ENCODE results near the gene ERVW-1. TPM values are rescaled to one million over a fixed set of nuclear protein-coding genes. Genes with fewer than 3 reads are reported as not detected.

The ERVW-1 gene
- total and polyA plus RNA-seq, 2 of the 13 experiments (the other 11 are each of a cell fraction or from before 2014, with no cell fraction given): not detected

DNA sequence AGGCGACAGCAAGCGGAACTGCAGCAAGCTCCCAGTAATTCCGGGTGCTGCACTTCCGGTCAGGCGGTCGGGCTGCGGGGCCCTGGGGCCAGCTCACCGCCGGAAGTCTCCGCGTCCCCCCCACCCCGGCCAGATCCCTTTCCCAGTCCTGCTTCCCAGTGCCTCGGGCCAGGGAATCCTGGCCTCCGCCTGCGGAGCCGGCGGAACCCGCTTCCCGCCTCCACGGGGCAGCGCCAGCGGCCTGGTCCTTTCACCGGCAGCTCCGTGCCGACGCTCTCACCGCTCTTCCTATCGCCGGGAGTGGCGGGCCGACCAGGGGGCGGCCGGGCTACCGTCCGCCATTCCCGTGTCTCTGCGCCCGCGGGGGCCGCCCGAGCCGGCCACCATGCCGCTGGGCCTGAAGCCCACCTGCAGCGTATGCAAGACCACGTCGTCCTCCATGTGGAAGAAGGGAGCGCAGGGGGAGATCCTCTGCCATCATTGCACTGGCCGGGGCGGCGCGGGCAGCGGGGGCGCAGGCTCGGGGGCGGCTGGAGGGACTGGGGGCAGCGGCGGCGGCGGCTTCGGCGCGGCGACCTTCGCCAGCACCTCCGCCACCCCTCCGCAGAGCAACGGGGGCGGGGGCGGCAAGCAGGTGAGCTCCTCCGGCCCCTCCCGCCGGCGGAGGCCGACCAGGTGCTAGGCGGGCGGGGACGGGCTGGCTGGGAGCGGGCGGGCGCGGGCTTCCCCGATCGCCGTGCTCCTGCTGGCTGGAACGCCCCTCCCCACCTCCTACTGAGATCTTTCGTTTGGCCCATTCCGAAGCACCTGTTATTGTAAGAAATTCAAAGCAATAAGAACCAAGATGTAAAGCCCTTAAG is 30.2 kb downstream of the ERVW-1 start, which contains the start of gene GATAD1 (continued):
- TF ChIP-seq, protein P1, sequence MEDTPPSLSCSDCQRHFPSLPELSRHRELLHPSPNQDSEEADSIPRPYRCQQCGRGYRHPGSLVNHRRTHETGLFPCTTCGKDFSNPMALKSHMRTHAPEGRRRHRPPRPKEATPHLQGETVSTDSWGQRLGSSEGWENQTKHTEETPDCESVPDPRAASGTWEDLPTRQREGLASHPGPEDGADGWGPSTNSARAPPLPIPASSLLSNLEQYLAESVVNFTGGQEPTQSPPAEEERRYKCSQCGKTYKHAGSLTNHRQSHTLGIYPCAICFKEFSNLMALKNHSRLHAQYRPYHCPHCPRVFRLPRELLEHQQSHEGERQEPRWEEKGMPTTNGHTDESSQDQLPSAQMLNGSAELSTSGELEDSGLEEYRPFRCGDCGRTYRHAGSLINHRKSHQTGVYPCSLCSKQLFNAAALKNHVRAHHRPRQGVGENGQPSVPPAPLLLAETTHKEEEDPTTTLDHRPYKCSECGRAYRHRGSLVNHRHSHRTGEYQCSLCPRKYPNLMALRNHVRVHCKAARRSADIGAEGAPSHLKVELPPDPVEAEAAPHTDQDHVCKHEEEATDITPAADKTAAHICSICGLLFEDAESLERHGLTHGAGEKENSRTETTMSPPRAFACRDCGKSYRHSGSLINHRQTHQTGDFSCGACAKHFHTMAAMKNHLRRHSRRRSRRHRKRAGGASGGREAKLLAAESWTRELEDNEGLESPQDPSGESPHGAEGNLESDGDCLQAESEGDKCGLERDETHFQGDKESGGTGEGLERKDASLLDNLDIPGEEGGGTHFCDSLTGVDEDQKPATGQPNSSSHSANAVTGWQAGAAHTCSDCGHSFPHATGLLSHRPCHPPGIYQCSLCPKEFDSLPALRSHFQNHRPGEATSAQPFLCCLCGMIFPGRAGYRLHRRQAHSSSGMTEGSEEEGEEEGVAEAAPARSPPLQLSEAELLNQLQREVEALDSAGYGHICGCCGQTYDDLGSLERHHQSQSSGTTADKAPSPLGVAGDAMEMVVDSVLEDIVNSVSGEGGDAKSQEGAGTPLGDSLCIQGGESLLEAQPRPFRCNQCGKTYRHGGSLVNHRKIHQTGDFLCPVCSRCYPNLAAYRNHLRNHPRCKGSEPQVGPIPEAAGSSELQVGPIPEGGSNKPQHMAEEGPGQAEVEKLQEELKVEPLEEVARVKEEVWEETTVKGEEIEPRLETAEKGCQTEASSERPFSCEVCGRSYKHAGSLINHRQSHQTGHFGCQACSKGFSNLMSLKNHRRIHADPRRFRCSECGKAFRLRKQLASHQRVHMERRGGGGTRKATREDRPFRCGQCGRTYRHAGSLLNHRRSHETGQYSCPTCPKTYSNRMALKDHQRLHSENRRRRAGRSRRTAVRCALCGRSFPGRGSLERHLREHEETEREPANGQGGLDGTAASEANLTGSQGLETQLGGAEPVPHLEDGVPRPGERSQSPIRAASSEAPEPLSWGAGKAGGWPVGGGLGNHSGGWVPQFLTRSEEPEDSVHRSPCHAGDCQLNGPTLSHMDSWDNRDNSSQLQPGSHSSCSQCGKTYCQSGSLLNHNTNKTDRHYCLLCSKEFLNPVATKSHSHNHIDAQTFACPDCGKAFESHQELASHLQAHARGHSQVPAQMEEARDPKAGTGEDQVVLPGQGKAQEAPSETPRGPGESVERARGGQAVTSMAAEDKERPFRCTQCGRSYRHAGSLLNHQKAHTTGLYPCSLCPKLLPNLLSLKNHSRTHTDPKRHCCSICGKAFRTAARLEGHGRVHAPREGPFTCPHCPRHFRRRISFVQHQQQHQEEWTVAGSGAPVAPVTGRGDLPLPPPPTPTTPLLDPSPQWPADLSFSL (CRISPR knock-in tag; IDR thresholded peaks at IDR 0.05): no peak
- TF ChIP-seq CEBPB (IDR thresholded peaks at IDR 0.05; ENCODE audit: borderline replicate concordance, low read depth, low read length) (no peak), ZNF777 (CRISPR knock-in tag; IDR thresholded peaks at IDR 0.05) (peak; percentile 34; the same call in 1 of the 2 replicates), REL (CRISPR knock-in tag; conservative IDR thresholded peaks at IDR 0.05) (no peak), ZNF652 (CRISPR knock-in tag; IDR thresholded peaks at IDR 0.05; ENCODE audit: borderline replicate concordance, low read depth) (no peak), ZNF337 (CRISPR knock-in tag; IDR thresholded peaks at IDR 0.05; ENCODE audit: borderline replicate concordance, low read depth) (no peak), HNF4A (CRISPR knock-in tag; IDR thresholded peaks at IDR 0.05) (no peak), ZNF260 (CRISPR knock-in tag; IDR thresholded peaks at IDR 0.05; ENCODE audit: borderline replicate concordance, low read depth) (no peak), EED (CRISPR knock-in tag; IDR thresholded peaks at IDR 0.05) (peak; percentile 75), NR2F1 (CRISPR knock-in tag; IDR thresholded peaks at IDR 0.05) (no peak), ZNF350 (CRISPR knock-in tag; IDR thresholded peaks at IDR 0.05; ENCODE audit: borderline replicate concordance, low read depth) (peak; percentile 68; the same call in 1 of the 2 replicates), SMYD3 (CRISPR knock-in tag; IDR thresholded peaks at IDR 0.05) (no peak)
- TF ChIP-seq, protein P2, sequence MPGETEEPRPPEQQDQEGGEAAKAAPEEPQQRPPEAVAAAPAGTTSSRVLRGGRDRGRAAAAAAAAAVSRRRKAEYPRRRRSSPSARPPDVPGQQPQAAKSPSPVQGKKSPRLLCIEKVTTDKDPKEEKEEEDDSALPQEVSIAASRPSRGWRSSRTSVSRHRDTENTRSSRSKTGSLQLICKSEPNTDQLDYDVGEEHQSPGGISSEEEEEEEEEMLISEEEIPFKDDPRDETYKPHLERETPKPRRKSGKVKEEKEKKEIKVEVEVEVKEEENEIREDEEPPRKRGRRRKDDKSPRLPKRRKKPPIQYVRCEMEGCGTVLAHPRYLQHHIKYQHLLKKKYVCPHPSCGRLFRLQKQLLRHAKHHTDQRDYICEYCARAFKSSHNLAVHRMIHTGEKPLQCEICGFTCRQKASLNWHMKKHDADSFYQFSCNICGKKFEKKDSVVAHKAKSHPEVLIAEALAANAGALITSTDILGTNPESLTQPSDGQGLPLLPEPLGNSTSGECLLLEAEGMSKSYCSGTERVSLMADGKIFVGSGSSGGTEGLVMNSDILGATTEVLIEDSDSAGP (CRISPR knock-in tag; IDR thresholded peaks at IDR 0.05; ENCODE audit: borderline replicate concordance): peak; percentile 86
- TF ChIP-seq, protein P3, sequence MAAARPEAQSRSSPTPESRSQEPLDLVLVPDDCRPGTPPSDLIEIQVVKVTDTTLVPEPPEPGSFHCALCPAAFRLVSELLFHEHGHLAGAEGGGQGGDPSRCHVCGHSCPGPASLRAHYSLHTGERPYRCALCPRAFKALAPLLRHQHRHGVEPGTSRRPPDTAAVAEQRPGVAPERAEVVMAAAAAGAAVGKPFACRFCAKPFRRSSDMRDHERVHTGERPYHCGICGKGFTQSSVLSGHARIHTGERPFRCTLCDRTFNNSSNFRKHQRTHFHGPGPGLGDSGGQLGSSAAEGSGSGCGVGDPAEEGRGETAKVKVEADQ (CRISPR knock-in tag; IDR thresholded peaks at IDR 0.05; ENCODE audit: borderline replicate concordance): no peak
- TF ChIP-seq, protein P4, sequence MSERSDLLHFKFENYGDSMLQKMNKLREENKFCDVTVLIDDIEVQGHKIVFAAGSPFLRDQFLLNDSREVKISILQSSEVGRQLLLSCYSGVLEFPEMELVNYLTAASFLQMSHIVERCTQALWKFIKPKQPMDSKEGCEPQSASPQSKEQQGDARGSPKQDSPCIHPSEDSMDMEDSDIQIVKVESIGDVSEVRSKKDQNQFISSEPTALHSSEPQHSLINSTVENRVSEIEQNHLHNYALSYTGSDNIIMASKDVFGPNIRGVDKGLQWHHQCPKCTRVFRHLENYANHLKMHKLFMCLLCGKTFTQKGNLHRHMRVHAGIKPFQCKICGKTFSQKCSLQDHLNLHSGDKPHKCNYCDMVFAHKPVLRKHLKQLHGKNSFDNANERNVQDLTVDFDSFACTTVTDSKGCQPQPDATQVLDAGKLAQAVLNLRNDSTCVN (CRISPR knock-in tag; IDR thresholded peaks at IDR 0.05; ENCODE audit: borderline replicate concordance): peak; percentile 45; the same call in 1 of the 2 replicates
- TF ChIP-seq, protein P5, sequence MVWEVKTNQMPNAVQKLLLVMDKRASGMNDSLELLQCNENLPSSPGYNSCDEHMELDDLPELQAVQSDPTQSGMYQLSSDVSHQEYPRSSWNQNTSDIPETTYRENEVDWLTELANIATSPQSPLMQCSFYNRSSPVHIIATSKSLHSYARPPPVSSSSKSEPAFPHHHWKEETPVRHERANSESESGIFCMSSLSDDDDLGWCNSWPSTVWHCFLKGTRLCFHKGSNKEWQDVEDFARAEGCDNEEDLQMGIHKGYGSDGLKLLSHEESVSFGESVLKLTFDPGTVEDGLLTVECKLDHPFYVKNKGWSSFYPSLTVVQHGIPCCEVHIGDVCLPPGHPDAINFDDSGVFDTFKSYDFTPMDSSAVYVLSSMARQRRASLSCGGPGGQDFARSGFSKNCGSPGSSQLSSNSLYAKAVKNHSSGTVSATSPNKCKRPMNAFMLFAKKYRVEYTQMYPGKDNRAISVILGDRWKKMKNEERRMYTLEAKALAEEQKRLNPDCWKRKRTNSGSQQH (CRISPR knock-in tag; IDR thresholded peaks at IDR 0.05; ENCODE audit: low read depth): no peak
